K562 (cell line): ENCODE measurements around the gene RAD1. TPM values are rescaled to one million over a fixed set of nuclear protein-coding genes. Genes with fewer than 3 reads are reported as not detected.

ENCODE experiments used
- ATAC-seq: fragments of 200-7000 bp; cut with Tn5 transposase; 3 replicates; pipeline ENCODE4 v1.9.1; 2020; ENCODE audit warnings: moderate library complexity
- BruUV-seq: library from RNA; stranded (reverse); fragments of 400-500 nt; replicated peaks from 2 replicates; lab custom pipeline; 2021; lab: Mats Ljungman, UMichigan
- CTCF ChIA-PET: fragments of 300-600 bp; formaldehyde crosslinking; extraction: SDS; loops from one replicate; lab custom pipeline; 2021; ENCODE audit warnings: low intra/inter-chr PET ratio; lab: Yijun Ruan, JAX
- POLR2A ChIA-PET: fragments of 300-600, 350-650 bp; sonication (Branson Sonifier 250); formaldehyde crosslinking; extraction: SDS; loops from one replicate; lab custom pipeline; 2021; ENCODE audit warnings: antibody characterized with exemption, inconsistent platforms; lab: Yijun Ruan, JAX
- DNase-seq, 4 experiments: peaks; one replicate each; pipeline versions ENCODE4 v3.0.0 to v3.0.0-alpha.2; 2011 to 2018; ENCODE audit warnings: low spot score in 3 of 4, mixed read lengths in 3 of 4; ENCODE audit errors: extremely low read depth in 1 of 4
- FAIRE-seq: peaks from 2 replicates; lab custom pipeline; 2011; peaks lifted over from hg19 to GRCh38; lab: Jason Lieb, UNC
- H2AFZ ChIP-seq: 2 replicates; pipeline ENCODE4 v1.6.0; 2011; ENCODE audit warnings: low read depth, low read length, control low read depth, inconsistent platforms
- H3K27ac ChIP-seq: fragments of 200-600 bp; 3 replicates; pipeline ENCODE4 v1.8.0; 2011; ENCODE audit warnings: low read depth, mild to moderate bottlenecking, control low read depth, inconsistent platforms, low read length, moderate library complexity, mixed read lengths; ENCODE audit errors: extremely low read depth
- H3K27me3 ChIP-seq, 2 experiments: fragments of 300-600 bp in 1 of 2; 2 replicates in 1 of 2; 3 replicates in 1 of 2; pipeline versions ENCODE4 v1.6.0 to v1.8.0; 2011; ENCODE audit warnings: inconsistent platforms in 2 of 2, low read length in 2 of 2, mild to moderate bottlenecking in 1 of 2, mixed read lengths in 1 of 2, moderate library complexity in 1 of 2; ENCODE audit not compliant: control insufficient read depth in 2 of 2, insufficient read depth in 2 of 2
- H3K36me3 ChIP-seq: fragments of 300-600 bp; 3 replicates; pipeline ENCODE4 v1.8.0; 2011; ENCODE audit warnings: mild to moderate bottlenecking, low read length, inconsistent platforms; ENCODE audit not compliant: control insufficient read depth, insufficient read depth
- H3K4me1 ChIP-seq, 2 experiments: fragments of 200-600 bp in 1 of 2; replicated peaks in 1 of 2; 2 replicates in 1 of 2; 3 replicates in 1 of 2; pipeline versions ENCODE4 v1.5.1 to v1.8.0; 2011; ENCODE audit warnings: inconsistent platforms in 2 of 2, low read length in 2 of 2, mild to moderate bottlenecking in 1 of 2, mixed read lengths in 1 of 2, moderate library complexity in 1 of 2; ENCODE audit not compliant: control insufficient read depth in 2 of 2, insufficient read depth in 2 of 2
- H3K4me2 ChIP-seq: 2 replicates; pipeline ENCODE4 v1.6.1; 2011; ENCODE audit warnings: low read length, control low read depth, inconsistent platforms, mixed read lengths; ENCODE audit not compliant: insufficient read depth
- H3K4me3 ChIP-seq: fragments of 200-600 bp; sonication (generic), shearing (Covaris generic); 2 replicates; pipeline ENCODE4 v1.5.1; 2016; ENCODE audit warnings: control low read depth, inconsistent platforms
- H3K79me2 ChIP-seq: fragments of 200-600 bp; 3 replicates; pipeline ENCODE4 v1.8.0; 2011; ENCODE audit warnings: low read length, inconsistent platforms; ENCODE audit not compliant: control insufficient read depth, insufficient read depth
- H3K9ac ChIP-seq, 2 experiments: 2 replicates each; pipeline versions ENCODE4 v1.6.0 to v1.6.1; 2011; ENCODE audit warnings: low read depth in 2 of 2, low read length in 2 of 2, control low read depth in 1 of 2, inconsistent platforms in 1 of 2, mild to moderate bottlenecking in 1 of 2, mixed read lengths in 1 of 2; ENCODE audit not compliant: insufficient read depth in 1 of 2
- H3K9me1 ChIP-seq: one replicate; pipeline ENCODE4 v1.6.0; 2011; ENCODE audit warnings: inconsistent platforms, mild to moderate bottlenecking, low read length, moderate library complexity; ENCODE audit not compliant: control insufficient read depth, insufficient read depth
- H3K9me3 ChIP-seq: replicated peaks from 2 replicates; pipeline ENCODE4 v1.5.1; 2011; ENCODE audit warnings: low read depth, low read length, inconsistent platforms; ENCODE audit not compliant: control insufficient read depth, insufficient read depth
- H4K20me1 ChIP-seq: replicated peaks from 2 replicates; pipeline ENCODE4 v1.6.1; 2011; ENCODE audit warnings: low read length, inconsistent platforms, mixed read lengths; ENCODE audit not compliant: control insufficient read depth, insufficient read depth
- EP300 ChIP-seq: IDR thresholded peaks from 2 replicates; pipeline ENCODE4 v1.6.1; 2012; ENCODE audit warnings: low read length, improper control_type of control experiment
- ETV5 ChIP-seq: sonication (generic); formaldehyde crosslinking; IDR thresholded peaks from 2 replicates; pipeline ENCODE4 v1.4.0; 2020; ENCODE audit warnings: low read depth, mild to moderate bottlenecking, missing genetic modification reagents
- RBM25 ChIP-seq: fragments of 200-400 bp; formaldehyde crosslinking; IDR thresholded peaks from 2 replicates; pipeline ENCODE4 v1.6.1; 2018; ENCODE audit warnings: low read length, low read depth, moderate library complexity; ENCODE audit not compliant: severe bottlenecking
- SIN3A ChIP-seq, 2 experiments: fragments of 150-350 bp in 1 of 2; IDR thresholded peaks; 2 replicates each; pipeline ENCODE4 v1.6.1; 2011 to 2016; ENCODE audit warnings: borderline replicate concordance in 2 of 2, low read depth in 2 of 2, low read length in 2 of 2, mild to moderate bottlenecking in 2 of 2, moderate library complexity in 2 of 2; ENCODE audit not compliant: control insufficient read depth in 1 of 2
- ZC3H11A ChIP-seq: IDR thresholded peaks from 2 replicates; pipeline ENCODE4 v1.6.1; 2012; ENCODE audit warnings: low read depth, low read length, improper control_type of control experiment
- ZNF165 ChIP-seq: fragments of 250-450 bp; sonication (Bioruptor Pico); IDR thresholded peaks from 2 replicates; pipeline ENCODE4 v1.4.0; 2020; ENCODE audit warnings: borderline replicate concordance
- ZNF444 ChIP-seq: fragments of 250-450 bp; sonication (Bioruptor Pico); IDR thresholded peaks from 2 replicates; pipeline ENCODE4 v1.4.0; 2020; ENCODE audit warnings: mild to moderate bottlenecking, moderate library complexity
- whole genome bisulfite sequencing: fragments of 100-300 bp; shearing (Covaris generic); methylation state at CpG from one replicate; pipeline ENCODE4 v1.1.6; 2016; ENCODE audit warnings: low coverage, mixed read lengths; ENCODE audit not compliant: insufficient coverage; ENCODE audit errors: missing lambda C conversion rate; 5-methylcytosine and 5-hydroxymethylcytosine counted together
- in situ Hi-C: fragments of 300-500 bp; cut with MboI; formaldehyde crosslinking; loops from 4 replicates; pipeline ENCODE4 v1.15.0; 2018; ENCODE audit warnings: inconsistent platforms, mixed read lengths
- intact Hi-C: fragments of 100-400 bp; cut with micrococcal nuclease; formaldehyde crosslinking; loops from 2 replicates; pipeline ENCODE4 v1.14.2; 2022
- polyA plus RNA-seq, 8 experiments: library from polyadenylated mRNA; depleted of rRNA in 4 of 8; stranded (reverse) in 5 of 8; unstranded in 3 of 8; fragments of >200 nt; fragmentation: Nextera tagmentation in 2 of 8; fragmentation: Illumina TruSeq in 1 of 8; extraction: Ambion mirVana in 2 of 8; extraction: Trizol in 1 of 8; gene quantifications; 2 replicates each; pipeline versions ENCODE4 v1.2.1 to v1.2.3, GENCODE V29; 2011 to 2014; ENCODE audit warnings: inconsistent platforms in 1 of 8, missing spikeins in 1 of 8
- total RNA-seq, 7 experiments: library from RNA; depleted of rRNA in 6 of 7; stranded (reverse); fragments of >200 nt in 6 of 7; fragmentation: Illumina TruSeq in 2 of 7; extraction: Trizol in 2 of 7; gene quantifications; 2 replicates each; pipeline versions ENCODE4 v1.2.1 to v1.2.3, GENCODE V29; 2011 to 2021; ENCODE audit warnings: low replicate concordance in 1 of 7
- TF ChIP-seq, protein P1 (sequence below): fragments of 450-650 bp; conservative IDR thresholded peaks from 2 replicates; pipeline ENCODE4 v1.6.1; 2016; ENCODE audit warnings: missing genetic modification characterization, low read depth, mild to moderate bottlenecking, control low read depth, missing compliant biosample characterization
- TF ChIP-seq, protein P2 (sequence below): fragments of 450-650 bp; formaldehyde crosslinking; IDR thresholded peaks from 2 replicates; pipeline ENCODE4 v1.4.0; 2022; ENCODE audit warnings: missing genetic modification characterization

The RAD1 gene
- total and polyA plus RNA-seq, 9 of the 15 experiments (the other 6 are each of a cell fraction or from before 2014, with no cell fraction given) = 44.5 to 148 (median 60.8) TPM

DNA sequence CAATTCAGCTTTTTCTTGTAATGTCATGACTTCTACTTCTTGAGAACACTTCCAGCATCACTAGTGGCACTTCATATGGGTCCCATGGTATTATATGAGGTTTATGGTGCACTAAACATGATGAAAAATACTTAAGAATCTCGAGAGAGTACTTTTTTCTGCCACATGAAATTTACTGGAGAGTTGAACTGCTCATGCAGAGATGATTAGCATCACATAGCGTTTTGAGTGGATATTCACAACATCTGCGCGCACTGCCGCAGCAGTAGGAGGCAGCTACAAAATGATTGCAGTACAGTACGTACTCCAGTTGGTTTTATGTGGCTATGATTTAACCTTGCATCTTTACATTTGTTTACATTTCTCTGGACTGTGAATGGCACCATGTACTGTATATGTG is 14.7 kb downstream of the RAD1 start:
- no peak overlapping the region for H2AFZ ChIP-seq
- intact Hi-C loops = no loop called here
- DNase-seq (no peak), ATAC-seq (no peak), FAIRE-seq (no peak)
- no peak overlapping the region for H3K4me2 ChIP-seq
- H3K4me1 ChIP-seq = peaks cover 11 to 19% of the 10 kb centered on the region in 2 experiments
- H3K9me1 ChIP-seq = no peaks in the 10 kb centered on the region
- no peaks in the 10 kb centered on the region for H3K79me2 ChIP-seq
- no peak overlapping the region for H3K9ac ChIP-seq
- H3K36me3 ChIP-seq = peaks cover 18% of the 10 kb centered on the region
- H4K20me1 ChIP-seq = no peaks in the 10 kb centered on the region
- no peak for TF ChIP-seq ETV5 (CRISPR knock-in tag)
- H3K27ac ChIP-seq = no peak overlapping the region
- 74% methylated on average over 6 of the region's 6 CpGs for WGBS
- CTCF ChIA-PET = no interaction called here
- no peak overlapping the region for H3K4me3 ChIP-seq
- H3K9me3 ChIP-seq = no peaks in the 10 kb centered on the region
- in situ Hi-C loops = loop anchor here (25.0 kb wide), 1 partner anchor 1438 kb away; no protein-coding TSS in a partner anchor
- no TSS peak for BruUV-seq
- POLR2A ChIA-PET = interaction anchor here (0.8 to 1.0 kb wide), 2 partner anchors 14 to 415 kb away, joined by 4 to 8 read pairs; partner anchors contain the start of genes BRIX1 and RAD1
- H3K27me3 ChIP-seq = no peaks in the 10 kb centered on the region

DNA sequence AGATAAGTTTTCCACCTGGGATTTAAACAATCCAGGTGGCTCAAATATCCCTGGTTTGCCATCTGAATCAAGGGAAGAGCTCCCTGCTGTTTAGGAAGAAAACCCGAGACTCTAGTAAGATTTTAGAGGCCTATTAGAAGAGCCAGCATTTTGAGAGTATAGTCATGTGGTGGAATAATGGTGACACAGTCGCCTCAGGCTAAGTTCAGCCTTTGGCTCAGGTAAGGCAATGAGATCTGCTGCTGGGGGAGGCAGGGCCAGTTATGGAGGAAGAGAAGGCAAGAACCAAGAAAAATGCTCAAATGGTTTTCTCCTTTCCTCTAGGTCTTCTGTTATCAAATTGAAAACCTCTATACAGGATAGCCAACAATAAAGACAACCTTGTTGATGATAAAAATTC is 16.2 kb downstream of the RAD1 start:
- H3K9ac ChIP-seq = no peak overlapping the region
- no peaks in the 10 kb centered on the region for H3K9me1 ChIP-seq
- in situ Hi-C loops (loop anchor here (10.0 kb wide), 1 partner anchor 414 kb away; no protein-coding TSS in a partner anchor), intact Hi-C loops (loop anchor here (2.0 to 5.0 kb wide), 5 partner anchors 67 to 316 kb away; no protein-coding TSS in a partner anchor)
- no peak overlapping the region for H3K4me3 ChIP-seq
- DNase-seq = no peak
- BruUV-seq = no TSS peak
- H3K4me2 ChIP-seq = no peak overlapping the region
- no peak for ATAC-seq
- H3K27ac ChIP-seq = no peak overlapping the region
- H3K27me3 ChIP-seq = no peaks in the 10 kb centered on the region
- ChIA-PET CTCF (interaction anchor here (0.6 to 2.5 kb wide), 6 partner anchors 286 to 901 kb away, joined by 3 to 38 read pairs (median 10); no protein-coding TSS in a partner anchor), POLR2A (interaction anchor here (1.0 to 1.9 kb wide), 6 partner anchors 10 to 376 kb away, joined by 3 to 7 read pairs (median 3); partner anchors contain the start of genes BRIX1 and RAD1)
- no peaks in the 10 kb centered on the region for H4K20me1 ChIP-seq
- H3K4me1 ChIP-seq = peaks cover 11 to 22% of the 10 kb centered on the region in 2 experiments
- peaks cover 6% of the 10 kb centered on the region; the same call in 2 of the 3 replicates for H3K36me3 ChIP-seq
- no peaks in the 10 kb centered on the region for H3K79me2 ChIP-seq
- 60% methylated on average over 2 of the region's 2 CpGs for WGBS
- no peak overlapping the region for H2AFZ ChIP-seq
- FAIRE-seq = no peak
- H3K9me3 ChIP-seq = no peaks in the 10 kb centered on the region
- no peak for TF ChIP-seq RBM25
- no peak for TF ChIP-seq SIN3A (IDR thresholded peaks at IDR 0.05; ENCODE audit: borderline replicate concordance in 2 of 2, control insufficient read depth in 1 of 2, low read depth in 2 of 2, low read length in 2 of 2)
- no peak for TF ChIP-seq ZNF165 (CRISPR knock-in tag)
- TF ChIP-seq EP300 = no peak
- TF ChIP-seq, protein P1, sequence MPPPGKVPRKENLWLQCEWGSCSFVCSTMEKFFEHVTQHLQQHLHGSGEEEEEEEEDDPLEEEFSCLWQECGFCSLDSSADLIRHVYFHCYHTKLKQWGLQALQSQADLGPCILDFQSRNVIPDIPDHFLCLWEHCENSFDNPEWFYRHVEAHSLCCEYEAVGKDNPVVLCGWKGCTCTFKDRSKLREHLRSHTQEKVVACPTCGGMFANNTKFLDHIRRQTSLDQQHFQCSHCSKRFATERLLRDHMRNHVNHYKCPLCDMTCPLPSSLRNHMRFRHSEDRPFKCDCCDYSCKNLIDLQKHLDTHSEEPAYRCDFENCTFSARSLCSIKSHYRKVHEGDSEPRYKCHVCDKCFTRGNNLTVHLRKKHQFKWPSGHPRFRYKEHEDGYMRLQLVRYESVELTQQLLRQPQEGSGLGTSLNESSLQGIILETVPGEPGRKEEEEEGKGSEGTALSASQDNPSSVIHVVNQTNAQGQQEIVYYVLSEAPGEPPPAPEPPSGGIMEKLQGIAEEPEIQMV = no peak
- no peak for TF ChIP-seq ZNF444 (CRISPR knock-in tag)
- TF ChIP-seq ZC3H11A = no peak
- TF ChIP-seq, protein P2, sequence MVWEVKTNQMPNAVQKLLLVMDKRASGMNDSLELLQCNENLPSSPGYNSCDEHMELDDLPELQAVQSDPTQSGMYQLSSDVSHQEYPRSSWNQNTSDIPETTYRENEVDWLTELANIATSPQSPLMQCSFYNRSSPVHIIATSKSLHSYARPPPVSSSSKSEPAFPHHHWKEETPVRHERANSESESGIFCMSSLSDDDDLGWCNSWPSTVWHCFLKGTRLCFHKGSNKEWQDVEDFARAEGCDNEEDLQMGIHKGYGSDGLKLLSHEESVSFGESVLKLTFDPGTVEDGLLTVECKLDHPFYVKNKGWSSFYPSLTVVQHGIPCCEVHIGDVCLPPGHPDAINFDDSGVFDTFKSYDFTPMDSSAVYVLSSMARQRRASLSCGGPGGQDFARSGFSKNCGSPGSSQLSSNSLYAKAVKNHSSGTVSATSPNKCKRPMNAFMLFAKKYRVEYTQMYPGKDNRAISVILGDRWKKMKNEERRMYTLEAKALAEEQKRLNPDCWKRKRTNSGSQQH (CRISPR knock-in tag) = no peak
